Naive thymus-derived CD4-positive, alpha-beta T cell (primary cell): ENCODE results near the gene CCDC74A. TPM values are rescaled to one million over a fixed set of nuclear protein-coding genes. Genes with fewer than 3 reads are reported as not detected.
"Not testable (repeated sequence)": the region's sequence is repeated elsewhere in the genome, so short reads cannot be mapped to it uniquely, and the experiment has no call there.

Experiments used
- ATAC-seq: fragments of 150-1000 bp; cut with Tn5 transposase; 2 replicates; pipeline ENCODE4 v1.10.0; 2021; ENCODE audit warnings: mild to moderate bottlenecking, moderate library complexity
- CTCF ChIA-PET: fragments of 350-600 bp; sonication (Branson Sonifier 250); formaldehyde crosslinking; loops from one replicate; lab custom pipeline; 2021; ENCODE audit warnings: antibody characterized with exemption; lab: Charles Lee
- POLR2A ChIA-PET: fragments of 350-600 bp; sonication (Branson Sonifier 250); formaldehyde crosslinking; loops from one replicate; lab custom pipeline; 2021; ENCODE audit warnings: antibody characterized with exemption, inconsistent platforms; lab: Charles Lee
- DNase-seq, 9 donors: peaks; one replicate each; pipeline versions ENCODE4 v3.0.0 to v3.0.0-alpha.2; 2020 to 2022; ENCODE audit warnings: mixed read lengths in 1 of 9
- H3K27ac ChIP-seq: one replicate; pipeline ENCODE4 v1.7.0; 2013; ENCODE audit warnings: mild to moderate bottlenecking, low read depth, low read length, moderate library complexity
- H3K27me3 ChIP-seq, 2 donors: one replicate each; pipeline ENCODE4 v1.7.0; 2013; ENCODE audit warnings: low read length in 2 of 2, mild to moderate bottlenecking in 2 of 2, moderate library complexity in 2 of 2; ENCODE audit not compliant: control insufficient read depth in 2 of 2, insufficient read depth in 2 of 2
- H3K36me3 ChIP-seq, 3 experiments: 1 replicate in 2 of 3; 2 replicates in 1 of 3; pipeline ENCODE4 v1.7.0; 2013; ENCODE audit warnings: low read length in 3 of 3, mild to moderate bottlenecking in 3 of 3, moderate library complexity in 1 of 3; ENCODE audit not compliant: insufficient read depth in 3 of 3, control insufficient read depth in 2 of 3
- H3K4me1 ChIP-seq, 2 donors: one replicate each; pipeline ENCODE4 v1.7.0; 2013; ENCODE audit warnings: low read length in 2 of 2, mild to moderate bottlenecking in 2 of 2, moderate library complexity in 1 of 2; ENCODE audit not compliant: control insufficient read depth in 2 of 2, insufficient read depth in 2 of 2
- H3K4me3 ChIP-seq: 2 replicates; pipeline ENCODE4 v1.7.0; 2013; ENCODE audit warnings: mild to moderate bottlenecking, low read length
- H3K9me3 ChIP-seq, 3 experiments: 1 replicate in 2 of 3; 2 replicates in 1 of 3; pipeline ENCODE4 v1.7.0; 2013; ENCODE audit warnings: low read length in 3 of 3; ENCODE audit not compliant: control insufficient read depth in 2 of 3
- H3K27ac Mint-ChIP-seq, 9 donors: one replicate each; pipeline ENCODE4 v1.8.0; 2020 to 2022; ENCODE audit warnings: mixed read lengths in 9 of 9, mild to moderate bottlenecking in 8 of 9, moderate library complexity in 5 of 9, inconsistent platforms in 2 of 9
- H3K27me3 Mint-ChIP-seq, 5 donors: one replicate each; pipeline ENCODE4 v1.8.0; 2021 to 2022; ENCODE audit warnings: mixed read lengths in 5 of 5, mild to moderate bottlenecking in 1 of 5
- H3K36me3 Mint-ChIP-seq, 5 donors: one replicate each; pipeline ENCODE4 v1.8.0; 2020 to 2022; ENCODE audit warnings: mixed read lengths in 5 of 5, mild to moderate bottlenecking in 3 of 5, inconsistent platforms in 1 of 5
- H3K4me1 Mint-ChIP-seq, 7 donors: one replicate each; pipeline ENCODE4 v1.8.0; 2020 to 2022; ENCODE audit warnings: mixed read lengths in 7 of 7, mild to moderate bottlenecking in 3 of 7, inconsistent platforms in 1 of 7
- H3K4me3 Mint-ChIP-seq, 10 donors: one replicate each; pipeline ENCODE4 v1.8.0; 2020 to 2022; ENCODE audit warnings: mild to moderate bottlenecking in 10 of 10, mixed read lengths in 10 of 10, moderate library complexity in 6 of 10, inconsistent platforms in 2 of 10
- H3K9me3 Mint-ChIP-seq, 11 donors: one replicate each; pipeline ENCODE4 v1.8.0; 2020 to 2022; ENCODE audit warnings: mixed read lengths in 11 of 11, mild to moderate bottlenecking in 4 of 11, inconsistent platforms in 1 of 11, moderate library complexity in 1 of 11
- intact Hi-C, 2 donors: fragments of 100-400 bp; cut with micrococcal nuclease; formaldehyde crosslinking; loops; one replicate each; pipeline ENCODE4 v1.15.1; 2023
- polyA plus RNA-seq, 2 donors: library from polyadenylated mRNA; unstranded; fragments of 300-500 nt; fragmentation: Illumina TruSeq; gene quantifications; one replicate each; pipeline ENCODE4 v1.2.3, GENCODE V29; 2021
- total RNA-seq, 6 experiments: library from RNA in 5 of 6; stranded (reverse) in 5 of 6; gene quantifications; 1 replicate in 5 of 6; 2 replicates in 1 of 6; pipeline ENCODE4 v1.2.3 and lab custom pipeline; 2021 to 2026

The CCDC74A gene
- total and polyA plus RNA-seq, 7 experiments from 2014 or later, result 0.38 to 2.4 (median 0.71) TPM; not detected in 3

GRCh38 chr2:131525256-131525655, 2.4 kb upstream of the CCDC74A start:
- ATAC-seq, DNase-seq, H3K4me3 Mint-ChIP-seq, H3K9me3 Mint-ChIP-seq, H3K36me3 Mint-ChIP-seq, H3K36me3 ChIP-seq, H3K4me3 ChIP-seq, POLR2A ChIA-PET, H3K27me3 Mint-ChIP-seq, H3K27ac ChIP-seq, CTCF ChIA-PET, H3K4me1 ChIP-seq, H3K27me3 ChIP-seq, H3K9me3 ChIP-seq, H3K27ac Mint-ChIP-seq: not testable (repeated sequence)
- intact Hi-C loops, result loop anchor here (10.0 kb wide), 2 partner anchors 110 to 150 kb away; no protein-coding TSS in a partner anchor
- H3K4me1 Mint-ChIP-seq, result peaks cover 0 to 15% (median 6%) of the 10 kb centered on the region in 7 donors

- H3K9me3 Mint-ChIP-seq, CTCF ChIA-PET, H3K27me3 ChIP-seq, H3K4me1 ChIP-seq, H3K4me3 ChIP-seq, H3K36me3 ChIP-seq, H3K27ac ChIP-seq, POLR2A ChIA-PET, H3K27me3 Mint-ChIP-seq, H3K9me3 ChIP-seq, H3K36me3 Mint-ChIP-seq, ATAC-seq: not testable (repeated sequence)
- DNase-seq, result peak in 1 of 9 donors; percentile 10
- Mint-ChIP-seq H3K4me3 (peak overlapping the region; percentile 60 to 91 (median 73)), H3K27ac (peak overlapping the region in 3 of 9 donors; percentile 3 to 68 (median 62)), H3K4me1 (peaks cover 0 to 15% (median 6%) of the 10 kb centered on the region in 7 donors)
- intact Hi-C loops, result loop anchor here (10.0 kb wide), 2 partner anchors 114 to 146 kb away; no protein-coding TSS in a partner anchor
These were observed 1.5 kb downstream of the CCDC74A start for GRCh38 chr2:131528981-131529863.

GRCh38 chr2:131529864-131530445, 2.3 kb downstream of the CCDC74A start:
- H3K9me3 Mint-ChIP-seq, CTCF ChIA-PET: not testable (repeated sequence)

DNA sequence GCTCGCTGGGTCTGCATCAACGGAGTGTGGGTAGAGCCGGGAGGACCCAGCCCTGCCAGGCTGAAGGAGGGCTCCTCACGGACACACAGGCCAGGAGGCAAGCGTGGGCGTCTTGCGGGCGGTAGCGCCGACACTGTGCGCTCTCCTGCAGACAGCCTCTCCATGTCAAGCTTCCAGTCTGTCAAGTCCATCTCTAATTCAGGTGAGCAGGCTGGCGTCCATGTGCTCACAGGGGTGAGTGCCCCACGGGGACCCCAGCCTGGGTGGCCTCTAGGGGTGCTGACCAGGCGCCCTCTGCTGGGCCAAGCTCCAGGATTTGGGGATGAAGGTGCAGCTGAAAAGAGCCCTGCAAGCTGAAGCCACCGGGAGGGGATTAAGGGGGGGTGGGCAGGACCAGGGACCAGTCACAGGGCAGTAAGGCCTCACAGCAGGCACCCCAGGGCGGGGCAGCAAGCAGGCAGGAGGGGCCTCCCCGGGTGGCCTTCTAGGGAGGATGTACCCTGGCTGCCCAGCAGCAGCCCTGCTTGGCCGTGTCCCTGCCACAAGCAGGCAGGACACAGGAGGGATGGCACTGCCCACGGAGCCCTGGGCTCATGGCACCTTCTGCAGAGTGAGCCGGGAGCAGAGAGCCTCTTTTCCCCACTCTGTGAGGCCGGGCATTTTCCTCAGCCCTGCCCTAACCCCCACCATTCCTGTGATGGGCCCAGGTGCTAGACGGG, 3.1 kb downstream of the CCDC74A start:
- DNase-seq, CTCF ChIA-PET, intact Hi-C loops, H3K36me3 ChIP-seq, H3K4me1 ChIP-seq, H3K36me3 Mint-ChIP-seq, ATAC-seq, H3K27me3 Mint-ChIP-seq, H3K9me3 Mint-ChIP-seq, H3K27me3 ChIP-seq, H3K4me3 ChIP-seq, H3K9me3 ChIP-seq, H3K27ac ChIP-seq, POLR2A ChIA-PET, H3K27ac Mint-ChIP-seq, H3K4me3 Mint-ChIP-seq: not testable (repeated sequence)
- peaks cover 0 to 15% (median 6%) of the 10 kb centered on the region in 7 donors for H3K4me1 Mint-ChIP-seq

More at GRCh38 chr2:131529864-131530445, 2.3 kb downstream of the CCDC74A start:
- H3K36me3 Mint-ChIP-seq, H3K4me3 ChIP-seq, POLR2A ChIA-PET, H3K4me1 ChIP-seq, H3K27me3 ChIP-seq, H3K27ac ChIP-seq, DNase-seq, H3K36me3 ChIP-seq, H3K27me3 Mint-ChIP-seq, H3K9me3 ChIP-seq, H3K27ac Mint-ChIP-seq, ATAC-seq: not testable (repeated sequence)
- intact Hi-C loops, result loop anchor here (10.0 kb wide), 2 partner anchors 115 to 145 kb away; no protein-coding TSS in a partner anchor
- peak overlapping the region in 5 of 10 donors; percentile 69 to 91 (median 76) for H3K4me3 Mint-ChIP-seq
- peaks cover 0 to 15% (median 6%) of the 10 kb centered on the region in 7 donors for H3K4me1 Mint-ChIP-seq

DNA sequence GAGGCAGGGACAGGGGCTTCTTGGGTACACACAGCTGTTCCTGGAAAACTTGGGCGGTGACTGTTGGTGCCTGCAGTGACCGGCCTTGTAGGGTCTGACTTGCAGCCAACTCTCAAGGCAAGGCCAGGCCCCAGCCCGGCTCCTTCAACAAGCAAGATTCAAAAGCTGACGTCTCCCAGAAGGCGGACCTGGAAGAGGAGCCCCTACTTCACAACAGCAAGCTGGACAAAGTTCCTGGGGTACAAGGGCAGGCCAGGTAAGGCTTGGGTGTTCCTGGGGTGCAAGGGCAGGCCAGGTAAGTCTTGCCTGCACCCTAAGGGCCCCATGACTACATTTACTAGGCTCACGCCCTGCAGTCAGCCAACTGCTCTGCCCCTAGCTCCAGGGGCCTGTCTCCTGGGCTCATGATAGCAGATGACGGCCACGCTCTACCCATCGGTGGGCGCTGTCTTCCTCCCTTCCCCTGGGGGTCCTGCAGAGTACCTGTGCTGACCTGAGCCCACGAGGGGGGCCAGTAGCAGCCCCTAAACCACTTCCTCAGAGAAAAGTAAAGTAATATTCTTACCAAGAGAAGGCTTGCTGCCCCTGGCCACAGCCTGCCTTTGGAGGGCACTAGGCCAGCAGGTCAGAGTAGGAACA, 4.0 kb downstream of the CCDC74A start:
- H3K27me3 Mint-ChIP-seq, H3K9me3 ChIP-seq, ATAC-seq, H3K36me3 Mint-ChIP-seq, H3K36me3 ChIP-seq, CTCF ChIA-PET, H3K4me3 ChIP-seq, H3K27ac Mint-ChIP-seq, DNase-seq, H3K27ac ChIP-seq, H3K4me3 Mint-ChIP-seq, H3K4me1 ChIP-seq, intact Hi-C loops, H3K27me3 ChIP-seq, POLR2A ChIA-PET, H3K9me3 Mint-ChIP-seq: not testable (repeated sequence)
- H3K4me1 Mint-ChIP-seq, result peaks cover 0 to 14% (median 6%) of the 10 kb centered on the region in 7 donors

- H3K27ac Mint-ChIP-seq, H3K9me3 Mint-ChIP-seq, H3K27ac ChIP-seq, CTCF ChIA-PET, intact Hi-C loops, H3K4me1 ChIP-seq, POLR2A ChIA-PET, H3K4me3 ChIP-seq, H3K36me3 Mint-ChIP-seq, H3K4me3 Mint-ChIP-seq, DNase-seq, ATAC-seq, H3K27me3 Mint-ChIP-seq, H3K9me3 ChIP-seq, H3K27me3 ChIP-seq, H3K36me3 ChIP-seq: not testable (repeated sequence)
- H3K4me1 Mint-ChIP-seq, result peaks cover 0 to 11% (median 4%) of the 10 kb centered on the region in 7 donors
These were observed 5.3 kb downstream of the CCDC74A start for GRCh38 chr2:131532723-131533608.
